ENCODE measurements around the gene FDX1. TPM values are rescaled to one million over a fixed set of nuclear protein-coding genes. Genes with fewer than 3 reads are reported as not detected.

The FDX1 gene
- total RNA-seq, 1 experiment from 2014 or later = 13.6 TPM

DNA sequence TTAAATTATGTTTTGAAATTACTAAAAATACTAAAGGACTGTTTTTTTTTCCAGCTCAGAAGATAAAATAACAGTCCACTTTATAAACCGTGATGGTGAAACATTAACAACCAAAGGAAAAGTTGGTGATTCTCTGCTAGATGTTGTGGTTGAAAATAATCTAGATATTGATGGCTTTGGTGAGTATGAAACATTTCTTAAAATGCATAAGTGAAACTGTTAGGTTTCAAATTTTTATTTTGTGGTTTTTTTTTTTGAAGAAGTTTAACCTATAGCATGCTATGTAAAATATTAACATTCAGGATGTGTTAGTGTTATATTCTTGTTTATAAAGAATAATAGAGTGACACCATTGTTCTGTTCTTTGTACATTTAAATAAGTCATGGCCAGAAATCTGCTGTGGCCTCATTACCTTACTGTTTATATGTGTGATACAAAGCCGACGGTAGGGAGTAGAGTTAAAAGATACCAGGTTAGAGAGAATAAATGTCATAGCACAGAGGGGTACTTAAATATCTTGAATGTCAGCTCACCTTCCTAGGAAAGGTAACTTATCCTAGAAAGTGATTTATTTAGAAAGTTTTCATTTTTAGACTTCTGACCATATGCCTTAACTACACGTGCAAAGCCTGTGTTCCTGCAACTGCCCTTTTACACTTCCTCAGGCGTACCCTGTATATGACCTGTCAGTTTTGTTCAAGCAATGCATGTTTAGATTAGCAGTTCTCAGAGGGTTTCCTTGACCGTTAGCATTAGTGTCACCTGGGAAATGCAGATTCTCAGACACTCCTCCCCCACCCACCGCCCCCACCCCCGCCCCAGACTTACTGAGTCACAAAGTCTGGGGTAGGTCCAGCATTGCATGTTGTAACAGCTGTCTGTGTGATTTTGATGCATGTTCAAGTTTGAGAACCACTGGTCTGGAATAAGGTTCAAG, 6.3 kb downstream of the FDX1 start:
- Histone ChIP-seq H3K9me3 (ENCODE audit: control insufficient read depth, insufficient read depth, low read depth, low read length) (no peaks in the 10 kb centered on the region), H3K4me3 (ENCODE audit: low read depth in 2 of 2, low read length in 2 of 2) (no peak overlapping the region), H3K27ac (ENCODE audit: low read length) (no peak overlapping the region), H3K36me3 (ENCODE audit: control insufficient read depth, insufficient read depth, low read length) (no peaks in the 10 kb centered on the region), H3K4me1 (ENCODE audit: control insufficient read depth, insufficient read depth, low read length) (peaks cover 25% of the 10 kb centered on the region), H3K27me3 (ENCODE audit: control insufficient read depth, insufficient read depth, low read length) (no peaks in the 10 kb centered on the region)
- in situ Hi-C loops (cut with HindIII; ENCODE audit: low pct_unique_long_range_greater_than_20kb, low sequenced_read_pairs) (no loop called here), intact Hi-C loops (cut with micrococcal nuclease; ENCODE audit: unreplicated experiment) (loop anchor here (1.0 kb wide), 1 partner anchor 235 kb away; no protein-coding TSS in a partner anchor)
- no TSS peak for BruUV-seq (replicated peaks)
- ChIA-PET CTCF (interaction anchor here (0.6 kb wide), 2 partner anchors 8 to 22 kb away, joined by 3 to 9 read pairs; no protein-coding TSS in a partner anchor), POLR2A (interaction anchor here (0.6 kb wide), 2 partner anchors 344 to 1175 kb away, joined by 4 read pairs; no protein-coding TSS in a partner anchor)
- no peak for ATAC-seq
- DNase-seq (ENCODE audit: low read depth, low spot score) = no peak
- TF ChIP-seq TCF7L2 (IDR thresholded peaks at IDR 0.05; ENCODE audit: low read depth, low read length) = no peak

DNA sequence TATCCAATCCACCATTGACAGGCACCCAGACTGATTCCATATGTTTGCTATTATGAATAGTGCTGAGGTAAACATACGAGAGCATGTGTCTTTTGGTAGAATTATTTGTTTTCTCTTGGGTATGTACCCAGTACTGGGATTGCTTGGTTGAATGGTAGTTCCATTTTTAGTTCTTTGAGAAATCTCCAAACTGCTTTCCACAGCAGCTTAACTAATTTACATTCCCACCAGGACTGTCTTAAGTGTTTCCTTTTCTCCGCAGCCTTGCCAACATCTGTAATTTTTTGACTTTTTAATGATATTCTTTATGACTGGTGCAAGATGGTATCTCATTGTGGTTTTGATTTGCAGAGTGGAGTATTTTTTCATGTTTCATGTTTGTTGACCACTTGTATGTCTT, 8.3 kb downstream of the FDX1 start:
- no peak for DNase-seq (ENCODE audit: low read depth, low spot score)
- ChIA-PET POLR2A (no interaction called here), CTCF (no interaction called here)
- H3K4me3 ChIP-seq (ENCODE audit: low read depth in 2 of 2, low read length in 2 of 2) = no peak overlapping the region
- peaks cover 8% of the 10 kb centered on the region for H3K4me1 ChIP-seq (ENCODE audit: control insufficient read depth, insufficient read depth, low read length)
- intact Hi-C loops (cut with micrococcal nuclease; ENCODE audit: unreplicated experiment) (no loop called here), in situ Hi-C loops (cut with HindIII; ENCODE audit: low pct_unique_long_range_greater_than_20kb, low sequenced_read_pairs) (no loop called here)
- no peak overlapping the region for H3K27ac ChIP-seq (ENCODE audit: low read length)
- no peaks in the 10 kb centered on the region for H3K9me3 ChIP-seq (ENCODE audit: control insufficient read depth, insufficient read depth, low read depth, low read length)
- H3K27me3 ChIP-seq (ENCODE audit: control insufficient read depth, insufficient read depth, low read length) = no peaks in the 10 kb centered on the region
- H3K36me3 ChIP-seq (ENCODE audit: control insufficient read depth, insufficient read depth, low read length) = no peaks in the 10 kb centered on the region
- no TSS peak for BruUV-seq (replicated peaks)
- ATAC-seq = no peak
- TF ChIP-seq CTCF (IDR thresholded peaks at IDR 0.05) (no peak), REST (IDR thresholded peaks at IDR 0.05; ENCODE audit: insufficient read depth in 1 of 2, low read depth in 2 of 2, low read length in 1 of 2) (no peak), SIN3A (IDR thresholded peaks at IDR 0.05; ENCODE audit: borderline replicate concordance, insufficient read depth, low read depth, low read length) (no peak)

- POLR2A ChIA-PET = interaction anchor here (0.6 kb wide), 1 partner anchor 20 kb away, joined by 3 read pairs; no protein-coding TSS in a partner anchor
- CTCF ChIA-PET = no interaction called here
- Histone ChIP-seq H3K9me3 (ENCODE audit: control insufficient read depth, insufficient read depth, low read depth, low read length) (no peaks in the 10 kb centered on the region), H3K4me3 (ENCODE audit: low read depth in 2 of 2, low read length in 2 of 2) (no peak overlapping the region), H3K36me3 (ENCODE audit: control insufficient read depth, insufficient read depth, low read length) (no peaks in the 10 kb centered on the region), H3K27me3 (ENCODE audit: control insufficient read depth, insufficient read depth, low read length) (no peaks in the 10 kb centered on the region), H3K27ac (ENCODE audit: low read length) (no peak overlapping the region), H3K4me1 (ENCODE audit: control insufficient read depth, insufficient read depth, low read length) (no peaks in the 10 kb centered on the region)
- DNase-seq (ENCODE audit: low read depth, low spot score) = no peak
- in situ Hi-C loops (cut with HindIII; ENCODE audit: low pct_unique_long_range_greater_than_20kb, low sequenced_read_pairs) = no loop called here
- BruUV-seq (replicated peaks) = no TSS peak
- intact Hi-C loops (cut with micrococcal nuclease; ENCODE audit: unreplicated experiment) = no loop called here
- TF ChIP-seq SIN3A (IDR thresholded peaks at IDR 0.05; ENCODE audit: borderline replicate concordance, insufficient read depth, low read depth, low read length) = no peak
- TF ChIP-seq TCF7L2 (IDR thresholded peaks at IDR 0.05; ENCODE audit: low read depth, low read length) = no peak
- TF ChIP-seq REST (IDR thresholded peaks at IDR 0.05; ENCODE audit: insufficient read depth in 1 of 2, low read depth in 2 of 2, low read length in 1 of 2) = no peak
- TF ChIP-seq POLR2AphosphoS5 (IDR thresholded peaks at IDR 0.05; ENCODE audit: low read depth, low read length) = no peak
- no peak for TF ChIP-seq CTCF (IDR thresholded peaks at IDR 0.05)
- ATAC-seq = no peak
Observed at GRCh38 chr11:110445437-110445836, 15.7 kb downstream of the FDX1 start.

All from Panc1 (cell line).